Lung (tissue), 12 donors: ENCODE measurements around the gene MYO9A. TPM values are rescaled to one million over a fixed set of nuclear protein-coding genes. Genes with fewer than 3 reads are reported as not detected.

Source experiments
- ATAC-seq: fragments of 200-7000 bp; cut with Tn5 transposase; one replicate; pipeline ENCODE4 v1.9.1; 2020; ENCODE audit warnings: moderate number of reproducible peaks; ENCODE audit not compliant: insufficient read depth, low FRiP score
- DNase-seq, 3 donors: peaks; one replicate each; pipeline ENCODE4 v3.0.0-alpha.2; 2013 to 2017
- H3K27ac ChIP-seq, 2 donors: one replicate each; pipeline ENCODE4 v1.5.1; 2013; ENCODE audit warnings: mild to moderate bottlenecking in 2 of 2, moderate library complexity in 2 of 2, control low read depth in 1 of 2, inconsistent platforms in 1 of 2, low read depth in 1 of 2, low read length in 1 of 2
- H3K27me3 ChIP-seq, 3 donors: one replicate each; pipeline ENCODE4 v1.5.1; 2013; ENCODE audit warnings: low read length in 2 of 3; ENCODE audit not compliant: control insufficient read depth in 3 of 3, insufficient read depth in 3 of 3
- H3K36me3 ChIP-seq, 4 donors: one replicate each; pipeline ENCODE4 v1.5.1; 2013; ENCODE audit warnings: low read length in 4 of 4, mild to moderate bottlenecking in 1 of 4, moderate library complexity in 1 of 4; ENCODE audit not compliant: control insufficient read depth in 4 of 4, insufficient read depth in 4 of 4
- H3K4me1 ChIP-seq, 5 donors: one replicate each; pipeline ENCODE4 v1.5.1; 2013; ENCODE audit warnings: low read length in 5 of 5, mild to moderate bottlenecking in 2 of 5, moderate library complexity in 1 of 5; ENCODE audit not compliant: control insufficient read depth in 5 of 5, insufficient read depth in 5 of 5
- H3K4me3 ChIP-seq: one replicate; pipeline ENCODE4 v1.5.1; 2013; ENCODE audit warnings: mild to moderate bottlenecking, control low read depth, moderate library complexity
- H3K9ac ChIP-seq, 2 donors: one replicate each; pipeline ENCODE4 v1.5.1; 2013; ENCODE audit warnings: low read length in 2 of 2, control low read depth in 1 of 2; ENCODE audit not compliant: insufficient read depth in 1 of 2
- H3K9me3 ChIP-seq, 4 donors: one replicate each; pipeline ENCODE4 v1.5.1; 2013; ENCODE audit warnings: low read length in 3 of 4, mild to moderate bottlenecking in 1 of 4, moderate library complexity in 1 of 4; ENCODE audit not compliant: control insufficient read depth in 4 of 4, insufficient read depth in 3 of 4
- WGBS, 2 donors: extraction: QIAGEN DNeasy Blood & Tissue Kit; methylation state at CpG; one replicate each; pipeline ENCODE4 v1.1.7; 2013; 5-methylcytosine and 5-hydroxymethylcytosine counted together
- polyA plus RNA-seq, 2 donors: library from polyadenylated mRNA; stranded (reverse); fragments of 200-250 nt; gene quantifications; one replicate each; pipeline ENCODE4 v1.2.1, GENCODE V29; 2013
- total RNA-seq, 2 donors: library from RNA; depleted of rRNA in 1 of 2; stranded (reverse); fragments of >200 nt in 1 of 2; gene quantifications; one replicate each; pipeline ENCODE4 v1.2.1, GENCODE V29; 2014 to 2021
- TF ChIP-seq, protein P1 (sequence below): IDR thresholded peaks from 2 replicates; pipeline ENCODE4 v1.5.1; 2012; ENCODE audit warnings: mild to moderate bottlenecking; ENCODE audit errors: control extremely low read depth, extremely low read depth
- donor health status: control.
- donor health status: control.
- donor health status: Bipolar disorder and iron deficiency.
- donor health status: healthy.
- donor health status: DM: yes; HTN: yes; CAD: no.

The MYO9A gene
- total and polyA plus RNA-seq, 4 donors, result 4.5 to 173 (median 34.4) TPM

GRCh38 chr15:72131922-72132321 is 14.0 kb upstream of the MYO9A start:
- 68 to 73% methylated on average over 3 of the region's 3 CpGs for WGBS, 2 donors
- DNase-seq (no peak), ATAC-seq (no peak)
- Histone ChIP-seq H3K4me1 (peaks cover 0 to 17% (median 2%) of the 10 kb centered on the region in 5 donors), H3K36me3 (no peaks in the 10 kb centered on the region), H3K27ac (no peak overlapping the region), H3K9me3 (no peaks in the 10 kb centered on the region), H3K4me3 (no peak overlapping the region), H3K27me3 (no peaks in the 10 kb centered on the region), H3K9ac (no peak overlapping the region)
- TF ChIP-seq, protein P1, sequence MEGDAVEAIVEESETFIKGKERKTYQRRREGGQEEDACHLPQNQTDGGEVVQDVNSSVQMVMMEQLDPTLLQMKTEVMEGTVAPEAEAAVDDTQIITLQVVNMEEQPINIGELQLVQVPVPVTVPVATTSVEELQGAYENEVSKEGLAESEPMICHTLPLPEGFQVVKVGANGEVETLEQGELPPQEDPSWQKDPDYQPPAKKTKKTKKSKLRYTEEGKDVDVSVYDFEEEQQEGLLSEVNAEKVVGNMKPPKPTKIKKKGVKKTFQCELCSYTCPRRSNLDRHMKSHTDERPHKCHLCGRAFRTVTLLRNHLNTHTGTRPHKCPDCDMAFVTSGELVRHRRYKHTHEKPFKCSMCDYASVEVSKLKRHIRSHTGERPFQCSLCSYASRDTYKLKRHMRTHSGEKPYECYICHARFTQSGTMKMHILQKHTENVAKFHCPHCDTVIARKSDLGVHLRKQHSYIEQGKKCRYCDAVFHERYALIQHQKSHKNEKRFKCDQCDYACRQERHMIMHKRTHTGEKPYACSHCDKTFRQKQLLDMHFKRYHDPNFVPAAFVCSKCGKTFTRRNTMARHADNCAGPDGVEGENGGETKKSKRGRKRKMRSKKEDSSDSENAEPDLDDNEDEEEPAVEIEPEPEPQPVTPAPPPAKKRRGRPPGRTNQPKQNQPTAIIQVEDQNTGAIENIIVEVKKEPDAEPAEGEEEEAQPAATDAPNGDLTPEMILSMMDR, result no peak

- ATAC-seq (no peak), DNase-seq (no peak)
- H3K4me1 ChIP-seq, result peaks cover 0 to 6% (median 0%) of the 10 kb centered on the region in 5 donors
Observed at GRCh38 chr15:72130272-72130671, 12.3 kb upstream of the MYO9A start.

DNA sequence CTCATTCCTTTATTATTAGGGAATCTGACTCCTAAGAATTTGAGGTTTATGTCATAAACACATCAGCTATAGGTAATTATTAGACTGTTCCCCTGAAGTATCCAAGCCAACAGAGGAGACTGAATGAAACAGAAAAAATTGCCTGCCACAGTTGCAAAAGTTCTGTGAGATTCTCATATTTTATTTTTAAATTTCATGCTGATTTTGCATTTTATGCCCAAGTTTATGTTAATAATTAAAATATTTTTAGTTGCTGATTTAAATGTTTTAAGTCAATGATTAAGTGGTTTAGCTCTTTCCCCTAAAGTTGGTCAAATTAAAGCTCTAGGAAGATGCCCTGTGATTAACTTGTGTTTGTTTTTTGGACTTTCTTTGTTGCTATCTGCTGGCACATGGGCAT is 10.4 kb upstream of the MYO9A start:
- Histone ChIP-seq H3K4me1 (peaks cover 0 to 6% (median 0%) of the 10 kb centered on the region in 5 donors), H3K27ac (no peak overlapping the region), H3K27me3 (no peaks in the 10 kb centered on the region), H3K9me3 (no peaks in the 10 kb centered on the region), H3K36me3 (no peaks in the 10 kb centered on the region), H3K4me3 (no peak overlapping the region), H3K9ac (no peak overlapping the region)
- ATAC-seq, result no peak
- DNase-seq, result no peak
- TF ChIP-seq, protein P1, result no peak

More at GRCh38 chr15:72130272-72130671, 12.3 kb upstream of the MYO9A start:
- H3K9me3 ChIP-seq, result no peaks in the 10 kb centered on the region
- H3K36me3 ChIP-seq, result no peaks in the 10 kb centered on the region
- no peak overlapping the region for H3K4me3 ChIP-seq
- no peak overlapping the region for H3K27ac ChIP-seq
- H3K9ac ChIP-seq, result no peak overlapping the region
- H3K27me3 ChIP-seq, result no peaks in the 10 kb centered on the region
- TF ChIP-seq, protein P1, result no peak
- WGBS, 2 donors, result 95 to 97% methylated on average over 4 of the region's 4 CpGs

DNA sequence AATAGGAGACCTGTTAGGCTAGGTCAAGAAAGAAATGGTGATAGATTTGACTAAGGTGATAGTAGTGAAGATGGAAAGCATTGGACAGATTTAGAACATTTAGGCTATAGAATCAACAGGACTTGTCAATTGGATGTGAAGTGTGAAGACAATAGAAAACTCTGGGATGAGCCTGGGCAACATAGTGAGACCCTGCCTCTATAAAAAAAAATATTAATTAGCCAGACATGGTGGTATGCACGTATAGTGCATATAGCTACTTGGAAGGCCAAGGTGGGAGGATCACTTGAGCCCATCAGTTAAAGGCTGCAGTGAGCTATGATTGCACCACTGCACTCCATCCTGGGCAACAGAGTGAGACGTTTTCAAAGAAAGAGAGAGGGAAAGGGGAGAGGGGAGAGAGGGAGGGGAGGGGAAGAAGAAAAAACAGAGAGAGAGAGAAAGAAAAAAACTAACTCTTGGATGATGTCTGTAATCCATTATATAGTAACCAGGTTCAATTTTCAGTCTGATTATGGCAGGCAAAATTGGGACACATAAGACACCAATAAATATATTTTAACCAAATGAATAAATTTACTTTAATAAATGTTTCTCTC is 9.9 kb upstream of the MYO9A start:
- Histone ChIP-seq H3K36me3 (no peaks in the 10 kb centered on the region), H3K27ac (no peak overlapping the region), H3K4me1 (peaks cover 0 to 6% (median 0%) of the 10 kb centered on the region in 5 donors), H3K9me3 (no peaks in the 10 kb centered on the region), H3K4me3 (no peak overlapping the region), H3K27me3 (no peaks in the 10 kb centered on the region), H3K9ac (no peak overlapping the region)
- ATAC-seq, result no peak
- TF ChIP-seq, protein P1, result no peak
- no peak for DNase-seq
- WGBS, 2 donors, result 60 to 64% methylated on average over 2 of the region's 2 CpGs
